NCI-H128 (cell line): Measurements from ENCODE around the gene ZNF799.
"Not testable (repeated sequence)": the region's sequence is repeated elsewhere in the genome, so short reads cannot be mapped to it uniquely, and the experiment has no call there.

ENCODE experiments used
- DNase-seq: peaks from one replicate; lab custom pipeline; 2025; ENCODE audit not compliant: unreplicated experiment; lab: John Stamatoyannopoulos, UW

Gene ZNF799

GRCh38 chr19:12400633-12401502 is at the start of gene ZNF799:
TSS of gene ZNF799 (minus strand) at chr19:12401271. CDS start at chr19:12401070, 201 bp downstream.
- DNase-seq, result peak; percentile 89

- DNase-seq, result no peak
These were observed 49.8 kb upstream of the ZNF799 start for GRCh38 chr19:12450844-12451243.

- DNase-seq, result no peak
These were observed 47.7 kb upstream of the ZNF799 start for GRCh38 chr19:12448808-12449207.

GRCh38 chr19:12440541-12441316 is 39.7 kb upstream of the ZNF799 start, which contains the start of gene ZNF443:
TSS of gene ZNF443 (minus strand) at chr19:12441021. CDS start at chr19:12440914, 107 bp downstream.
- DNase-seq, result peak; percentile 95

DNA sequence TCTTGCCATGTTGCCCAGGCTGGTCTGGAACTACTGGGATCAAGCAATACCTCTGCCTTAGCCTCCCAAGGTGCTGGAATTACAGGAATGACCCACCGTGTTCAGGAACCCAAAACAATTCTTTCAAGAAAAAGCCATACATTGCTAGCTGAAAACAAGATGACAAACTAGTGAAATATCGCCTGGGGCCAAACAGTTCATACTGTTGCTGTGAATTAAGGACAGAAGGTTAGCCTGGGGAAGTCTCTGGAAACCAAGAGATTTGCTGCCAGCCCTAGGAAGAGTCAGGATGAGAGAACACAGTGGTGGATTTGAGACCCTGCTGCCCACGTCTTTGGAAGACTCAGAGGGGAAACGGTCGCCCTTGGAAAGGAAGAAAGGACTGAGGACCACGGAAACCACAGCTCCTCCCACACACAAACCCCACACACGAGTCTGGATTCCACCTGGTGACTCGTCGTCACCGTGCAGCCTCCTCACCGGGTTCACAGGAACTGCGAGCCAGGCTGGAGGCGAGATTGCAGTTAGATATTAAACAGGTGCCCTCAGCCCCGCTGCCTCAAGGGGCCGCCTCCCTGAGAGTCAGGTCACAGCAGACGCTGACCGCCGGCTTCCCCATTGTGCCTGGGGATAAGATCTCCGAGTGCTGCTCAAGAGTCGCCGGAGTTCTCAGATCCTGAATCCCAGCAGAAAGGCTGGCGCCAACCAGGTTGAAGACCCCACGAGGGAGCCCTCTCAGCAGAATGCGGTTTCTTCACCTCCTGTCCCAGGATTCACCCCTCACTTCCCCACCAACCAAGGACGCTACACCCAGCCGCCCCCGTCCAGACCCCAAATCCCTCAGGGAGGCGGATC is 38.8 kb upstream of the ZNF799 start:
- not testable (repeated sequence) for DNase-seq

DNA sequence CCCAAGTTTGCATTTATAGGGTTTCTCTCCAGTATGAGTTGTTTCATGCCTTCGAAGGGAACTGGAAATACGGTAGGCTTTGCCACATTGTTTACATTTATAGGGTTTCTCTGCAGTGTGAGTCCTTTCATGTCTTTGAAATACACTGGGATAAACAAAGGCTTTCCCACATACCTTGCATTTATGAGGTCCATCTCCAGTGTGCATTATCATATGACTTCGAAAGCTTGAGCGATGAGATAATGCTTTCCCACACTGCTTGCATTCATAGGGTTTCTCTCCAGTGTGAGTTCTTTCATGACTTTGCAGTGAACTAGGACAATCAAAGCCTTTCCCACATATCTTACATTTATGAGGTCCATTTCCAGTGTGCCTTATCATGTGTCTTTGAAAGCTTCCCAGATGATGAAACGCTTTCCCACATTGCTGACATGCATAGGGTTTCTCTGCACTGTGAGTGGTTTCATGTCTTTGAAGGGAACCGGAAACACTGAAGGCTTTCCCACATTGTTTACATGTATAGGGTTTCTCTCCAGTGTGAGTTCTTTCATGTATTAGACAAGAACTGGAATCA is 29.7 kb upstream of the ZNF799 start:
- DNase-seq, result not testable (repeated sequence)

DNA sequence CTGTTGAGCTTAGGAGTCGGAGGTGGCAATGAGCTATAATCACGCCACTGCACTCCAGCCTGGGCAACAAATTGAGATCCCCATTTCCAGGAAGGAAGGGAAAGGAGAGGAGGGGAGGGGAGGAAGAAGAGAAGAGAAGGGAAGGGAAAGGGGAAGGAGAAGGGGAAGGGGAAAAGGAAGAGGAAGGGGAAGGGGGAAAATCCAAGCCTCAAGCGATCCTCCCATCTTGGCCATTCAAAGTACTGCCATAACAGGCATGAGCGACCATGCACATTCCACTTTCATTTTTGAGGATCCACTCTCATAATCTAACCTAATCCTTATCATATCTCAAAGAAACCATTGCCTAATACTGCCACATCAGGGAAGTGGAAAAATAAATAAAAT is 24.8 kb upstream of the ZNF799 start:
- DNase-seq, result no peak

GRCh38 chr19:12425236-12425887 is 24.3 kb upstream of the ZNF799 start:
- no peak for DNase-seq

DNA sequence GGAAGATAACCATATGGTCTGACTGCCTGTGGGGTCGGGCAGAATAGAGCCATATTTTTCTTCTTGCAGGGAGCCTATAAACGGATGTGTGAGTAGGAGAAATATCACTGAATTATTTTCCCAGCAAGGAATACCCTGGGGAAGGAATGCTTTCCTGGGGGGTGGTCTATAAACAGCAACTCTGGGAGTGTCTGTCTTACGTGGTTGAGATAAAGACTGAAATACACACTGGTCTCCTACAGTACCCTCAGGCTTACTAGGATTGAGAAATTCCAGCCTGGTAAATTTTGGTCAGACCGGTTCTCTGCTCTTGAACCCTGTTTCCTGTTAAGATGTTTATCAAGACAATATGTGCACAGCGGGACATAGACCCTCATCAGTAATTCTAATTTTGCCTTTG is 16.2 kb upstream of the ZNF799 start:
- not testable (repeated sequence) for DNase-seq

DNA sequence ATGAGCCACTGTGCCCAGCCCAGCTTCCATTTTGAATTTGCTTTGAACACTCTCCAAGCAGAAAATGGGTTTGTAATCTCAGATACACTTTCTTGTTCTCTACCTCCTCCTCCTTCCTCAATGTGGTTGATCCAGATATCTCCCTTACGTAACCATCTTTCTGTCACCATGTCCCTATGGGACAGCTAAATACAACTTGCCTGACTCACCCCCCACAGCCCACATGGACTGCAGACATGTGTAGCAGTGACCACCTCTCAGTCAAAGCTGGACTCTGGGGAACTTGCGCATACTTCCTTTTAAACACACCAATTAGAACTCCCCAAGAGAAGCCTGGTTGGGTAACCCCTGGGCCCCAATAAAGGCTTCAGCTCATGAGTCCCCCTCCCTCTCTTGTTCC is 10.8 kb upstream of the ZNF799 start:
- no peak for DNase-seq

GRCh38 chr19:12399901-12400632 is 1.0 kb downstream of the ZNF799 start:
- not testable (repeated sequence) for DNase-seq

GRCh38 chr19:12391148-12391547 is 9.9 kb downstream of the ZNF799 start:
- DNase-seq, result not testable (repeated sequence)

DNA sequence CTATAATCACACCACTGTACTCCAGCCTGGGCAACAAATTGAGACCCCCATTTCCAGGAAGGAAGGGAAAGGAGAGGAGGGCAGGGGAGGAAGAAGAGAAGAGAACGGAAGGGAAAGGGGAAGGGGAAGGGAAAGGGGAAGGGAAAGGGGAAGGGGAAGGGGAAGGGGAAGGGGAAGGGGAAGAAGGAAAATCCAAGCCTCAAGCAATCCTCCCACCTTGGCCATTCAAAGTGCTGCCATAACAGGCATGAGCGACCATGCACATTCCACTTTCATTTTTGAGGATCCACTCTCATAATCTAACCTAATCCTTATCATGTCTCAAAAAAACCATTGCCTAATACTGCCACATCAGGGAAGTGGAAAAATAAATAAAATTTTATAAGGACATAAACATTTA is 14.7 kb downstream of the ZNF799 start:
- DNase-seq, result not testable (repeated sequence)

DNA sequence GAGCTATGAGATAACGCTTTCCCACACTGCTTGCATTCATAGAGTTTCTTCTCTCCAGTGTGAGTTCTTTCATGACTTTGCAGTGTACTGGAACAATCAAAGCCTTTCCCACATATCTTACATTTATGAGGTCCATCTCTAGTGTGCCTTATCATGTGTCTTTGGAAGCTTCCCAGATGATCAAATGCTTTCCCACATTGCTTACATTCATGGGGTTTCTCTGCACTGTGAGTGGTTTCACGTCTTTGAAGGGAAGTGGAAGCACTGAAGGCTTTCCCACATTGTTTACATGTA is 20.7 kb downstream of the ZNF799 start:
- no peak for DNase-seq

DNA sequence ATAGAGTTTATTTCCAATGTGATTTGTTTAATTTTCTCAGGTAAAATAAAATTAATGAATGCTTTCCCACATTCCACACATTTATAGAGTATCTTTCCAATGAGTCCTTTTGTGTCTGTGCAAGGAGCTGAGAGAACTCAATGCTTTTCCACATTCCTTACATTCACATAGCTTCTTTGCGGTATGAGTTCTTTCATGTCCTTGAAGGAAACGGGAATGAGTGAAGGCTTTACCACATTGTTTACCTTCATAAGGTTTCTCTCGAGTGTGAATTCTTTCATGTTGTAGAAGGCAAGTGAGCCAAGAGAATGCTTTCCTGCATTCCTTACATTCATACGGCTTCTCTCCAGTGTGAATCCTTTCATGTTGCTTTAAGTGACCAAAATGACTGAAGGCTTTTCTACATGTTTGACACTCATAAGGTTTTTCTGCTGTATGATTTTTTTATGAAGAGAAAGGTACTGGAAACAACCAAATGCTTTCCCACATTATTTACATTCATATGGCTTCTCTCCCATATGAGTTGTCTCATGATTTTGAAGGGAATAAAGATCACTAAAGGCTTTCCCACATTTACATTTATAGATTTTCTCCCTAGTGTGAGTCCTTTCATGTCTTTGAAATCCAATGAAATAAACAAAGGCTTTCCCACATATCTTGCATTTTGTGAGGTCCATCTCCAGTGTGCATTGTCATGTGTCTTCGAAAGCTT is 21.2 kb downstream of the ZNF799 start:
- DNase-seq, result no peak

DNA sequence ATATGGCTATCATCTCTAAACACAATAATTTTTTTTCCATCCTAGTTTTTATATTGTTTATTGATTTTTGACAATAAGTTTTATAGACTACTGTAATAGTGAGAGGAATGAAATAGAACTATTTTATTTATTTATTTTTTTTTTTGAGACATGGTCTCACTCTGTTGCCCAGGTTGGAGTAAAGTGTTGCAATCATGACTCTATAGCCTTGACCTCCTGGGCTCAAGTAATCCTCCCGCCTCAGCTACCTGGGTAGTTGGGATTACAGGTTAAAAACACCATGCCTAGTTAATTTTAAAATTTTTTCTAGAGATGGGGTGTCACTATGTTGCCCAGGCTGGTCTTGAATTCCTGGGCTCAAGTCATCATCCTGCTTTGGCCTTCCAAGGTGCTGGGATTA is 27.0 kb downstream of the ZNF799 start:
- DNase-seq, result no peak

DNA sequence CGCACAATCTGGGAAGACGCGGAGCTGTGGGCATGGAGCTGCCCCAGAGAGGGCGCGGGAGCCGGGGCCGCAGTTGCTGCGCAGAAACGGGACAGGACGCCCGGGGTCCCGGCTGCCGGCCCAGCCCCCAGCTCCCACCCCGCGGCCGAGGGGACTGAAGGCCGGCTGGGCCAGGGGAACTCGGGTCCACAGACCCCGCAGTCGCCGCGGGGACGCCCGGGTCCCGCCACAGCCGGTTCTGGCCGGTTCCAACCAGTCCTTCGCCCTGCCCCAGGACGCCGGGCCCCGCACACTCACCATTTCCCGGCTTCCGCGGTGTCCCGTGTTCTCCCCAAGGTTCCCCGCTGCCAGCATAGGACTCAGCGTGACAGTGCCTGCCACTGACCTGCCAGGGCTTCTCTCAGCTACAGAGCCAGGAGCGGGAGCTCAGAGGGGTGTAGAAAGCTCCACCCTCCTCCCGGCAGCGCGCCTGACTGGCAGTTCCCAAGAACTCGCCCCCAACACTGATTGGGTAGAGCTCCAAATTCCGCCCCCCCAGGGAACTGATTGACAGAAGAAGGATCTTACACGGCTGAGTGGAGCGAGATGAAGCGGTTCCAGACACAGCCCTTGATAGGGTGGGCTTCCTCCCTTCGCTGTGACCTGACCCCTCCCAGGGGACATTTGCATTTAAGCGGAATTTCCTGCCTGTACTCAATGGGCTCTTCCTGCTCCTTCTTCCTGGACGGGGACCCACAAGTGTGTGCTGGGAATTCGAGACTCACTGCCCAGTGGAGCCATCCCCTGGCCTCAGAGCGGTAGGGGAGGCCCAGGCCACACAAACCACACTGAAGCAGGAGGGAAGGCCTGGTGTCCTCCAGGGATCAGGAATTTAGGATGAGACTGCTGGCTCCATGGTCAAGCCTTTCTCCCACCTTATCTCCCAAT is 35.6 kb downstream of the ZNF799 start, which contains the start of gene ZNF442:
Gene ZNF442 (minus strand): TSS at position 448 of the 927 bp plus-strand sequence. CDS start 2,052 bp downstream, outside the sequence.
- peak; percentile 92 for DNase-seq
